Ammon's horn (tissue), 1 donor: ENCODE results near the gene PTBP2.
A peak's percentile ranks its signal among the peaks of the same experiment; 100 is the strongest.
"Not testable (repeated sequence)": the region's sequence is repeated elsewhere in the genome, so short reads cannot be mapped to it uniquely, and the experiment has no call there.

Source experiments
- DNase-seq: peaks from one replicate; pipeline ENCODE4 v3.0.0-alpha.2; 2016; ENCODE audit warnings: low spot score

The PTBP2 gene

GRCh38 chr1:96730574-96731298 is 9.2 kb downstream of the PTBP2 start:
- no peak for DNase-seq

GRCh38 chr1:96741335-96741734 is 19.8 kb downstream of the PTBP2 start:
- no peak for DNase-seq

- no peak for DNase-seq
Measured at GRCh38 chr1:96746440-96747420, 25.1 kb downstream of the PTBP2 start.

- DNase-seq: no peak
Measured at GRCh38 chr1:96747565-96747964, 26.0 kb downstream of the PTBP2 start.

- no peak for DNase-seq
Measured at GRCh38 chr1:96748078-96748477, 26.5 kb downstream of the PTBP2 start.

- no peak for DNase-seq
Measured at GRCh38 chr1:96749618-96750017, 28.0 kb downstream of the PTBP2 start.

GRCh38 chr1:96752394-96752793 is 30.8 kb downstream of the PTBP2 start:
- no peak for DNase-seq

- DNase-seq: peak; percentile 17
Measured at GRCh38 chr1:96756789-96757188, 35.2 kb downstream of the PTBP2 start.

GRCh38 chr1:96762586-96762985 is 41.0 kb downstream of the PTBP2 start:
- DNase-seq: not testable (repeated sequence)

GRCh38 chr1:96763514-96763913 is 41.9 kb downstream of the PTBP2 start:
- DNase-seq: no peak

GRCh38 chr1:96764469-96764868 is 42.9 kb downstream of the PTBP2 start:
- no peak for DNase-seq

GRCh38 chr1:96771847-96772246 is 50.3 kb downstream of the PTBP2 start:
- no peak for DNase-seq

- DNase-seq: no peak
Measured at GRCh38 chr1:96772349-96772748, 50.8 kb downstream of the PTBP2 start.

- DNase-seq: no peak
Measured at GRCh38 chr1:96772972-96773371, 51.4 kb downstream of the PTBP2 start.

- DNase-seq: no peak
Measured at GRCh38 chr1:96782206-96782605, 60.6 kb downstream of the PTBP2 start.

- no peak for DNase-seq
Measured at GRCh38 chr1:96782856-96783255, 61.3 kb downstream of the PTBP2 start.

- DNase-seq: no peak
Measured at GRCh38 chr1:96790599-96790998, 69.0 kb downstream of the PTBP2 start.

GRCh38 chr1:96792220-96792619 is 70.6 kb downstream of the PTBP2 start:
- no peak for DNase-seq

GRCh38 chr1:96801696-96802095 is 80.1 kb downstream of the PTBP2 start:
- DNase-seq: not testable (repeated sequence)

- peak; percentile 8 for DNase-seq
Measured at GRCh38 chr1:96804648-96805047, 83.1 kb downstream of the PTBP2 start.

- DNase-seq: no peak
Measured at GRCh38 chr1:96808191-96808590, 86.6 kb downstream of the PTBP2 start.

- no peak for DNase-seq
Measured at GRCh38 chr1:96815914-96816313, 94.3 kb downstream of the PTBP2 start.

GRCh38 chr1:96820107-96820506 is 98.5 kb downstream of the PTBP2 start:
- no peak for DNase-seq
